ENCODE measurements around the gene CFAP46. TPM values are rescaled to one million over a fixed set of nuclear protein-coding genes. Genes with fewer than 3 reads are reported as not detected.

Gene CFAP46
- polyA plus RNA-seq, 3 donors from 2014 or later, result not detected

- no peak overlapping the region for H3K4me3 Mint-ChIP-seq
- no peaks in the 10 kb centered on the region for H3K36me3 Mint-ChIP-seq
- H3K9me3 Mint-ChIP-seq, result peaks cover 0 to 1% (median 0%) of the 10 kb centered on the region in 6 donors
- H3K4me1 Mint-ChIP-seq, result no peaks in the 10 kb centered on the region
- H3K27me3 Mint-ChIP-seq (ENCODE audit: low read depth in 3 of 3), result no peaks in the 10 kb centered on the region
- no peak for DNase-seq
- H3K27ac Mint-ChIP-seq, result no peak overlapping the region
Measured at GRCh38 chr10:132919374-132920100, 22.8 kb downstream of the CFAP46 start.

GRCh38 chr10:132918617-132919373 lies 23.6 kb downstream of the CFAP46 start:
- Mint-ChIP-seq H3K9me3 (peaks cover 0 to 1% (median 0%) of the 10 kb centered on the region in 6 donors), H3K4me1 (no peaks in the 10 kb centered on the region), H3K4me3 (no peak overlapping the region), H3K36me3 (no peaks in the 10 kb centered on the region), H3K27ac (no peak overlapping the region), H3K27me3 (ENCODE audit: low read depth in 3 of 3) (no peaks in the 10 kb centered on the region)
- no peak for DNase-seq

GRCh38 chr10:132918264-132918616 lies 24.1 kb downstream of the CFAP46 start:
- no peaks in the 10 kb centered on the region for H3K4me1 Mint-ChIP-seq
- no peak overlapping the region for H3K4me3 Mint-ChIP-seq
- no peak for DNase-seq
- no peaks in the 10 kb centered on the region for H3K27me3 Mint-ChIP-seq (ENCODE audit: low read depth in 3 of 3)
- H3K27ac Mint-ChIP-seq, result no peak overlapping the region
- peaks cover 0 to 1% (median 0%) of the 10 kb centered on the region in 6 donors for H3K9me3 Mint-ChIP-seq
- no peaks in the 10 kb centered on the region for H3K36me3 Mint-ChIP-seq

GRCh38 chr10:132916956-132917666 lies 25.3 kb downstream of the CFAP46 start:
- DNase-seq, result no peak
- Mint-ChIP-seq H3K9me3 (peaks cover 0 to 1% (median 0%) of the 10 kb centered on the region in 6 donors), H3K4me3 (no peak overlapping the region), H3K4me1 (no peaks in the 10 kb centered on the region), H3K36me3 (no peaks in the 10 kb centered on the region), H3K27ac (no peak overlapping the region), H3K27me3 (ENCODE audit: low read depth in 3 of 3) (peaks cover 0 to 3% (median 3%) of the 10 kb centered on the region in 3 donors)

- H3K9me3 Mint-ChIP-seq, result peaks cover 0 to 1% (median 0%) of the 10 kb centered on the region in 6 donors
- H3K36me3 Mint-ChIP-seq, result no peaks in the 10 kb centered on the region
- no peak overlapping the region for H3K27ac Mint-ChIP-seq
- no peak overlapping the region for H3K4me3 Mint-ChIP-seq
- DNase-seq, result no peak
- H3K27me3 Mint-ChIP-seq (ENCODE audit: low read depth in 3 of 3), result peaks cover 0 to 3% (median 3%) of the 10 kb centered on the region in 3 donors
- no peaks in the 10 kb centered on the region for H3K4me1 Mint-ChIP-seq
Measured at GRCh38 chr10:132916421-132916841, 25.9 kb downstream of the CFAP46 start.

GRCh38 chr10:132915411-132915810 lies 27.0 kb downstream of the CFAP46 start:
- Mint-ChIP-seq H3K4me1 (no peaks in the 10 kb centered on the region), H3K4me3 (no peak overlapping the region), H3K9me3 (peaks cover 0 to 1% (median 0%) of the 10 kb centered on the region in 6 donors), H3K27me3 (ENCODE audit: low read depth in 3 of 3) (peaks cover 0 to 4% (median 3%) of the 10 kb centered on the region in 3 donors), H3K36me3 (no peaks in the 10 kb centered on the region), H3K27ac (no peak overlapping the region)
- DNase-seq, result no peak

- Mint-ChIP-seq H3K36me3 (no peaks in the 10 kb centered on the region), H3K27me3 (ENCODE audit: low read depth in 3 of 3) (peaks cover 0 to 4% (median 3%) of the 10 kb centered on the region in 3 donors), H3K9me3 (peaks cover 0 to 1% (median 0%) of the 10 kb centered on the region in 6 donors), H3K27ac (no peak overlapping the region), H3K4me3 (no peak overlapping the region), H3K4me1 (no peaks in the 10 kb centered on the region)
- no peak for DNase-seq
Measured at GRCh38 chr10:132914732-132915131, 27.6 kb downstream of the CFAP46 start.

- Mint-ChIP-seq H3K27me3 (ENCODE audit: low read depth in 3 of 3) (peaks cover 0 to 4% (median 3%) of the 10 kb centered on the region in 3 donors), H3K9me3 (peaks cover 0 to 1% (median 0%) of the 10 kb centered on the region in 6 donors), H3K4me1 (no peaks in the 10 kb centered on the region), H3K36me3 (no peaks in the 10 kb centered on the region), H3K4me3 (no peak overlapping the region), H3K27ac (no peak overlapping the region)
- DNase-seq, result no peak
Measured at GRCh38 chr10:132913559-132914115, 28.7 kb downstream of the CFAP46 start.

- no peak for DNase-seq
- Mint-ChIP-seq H3K27ac (no peak overlapping the region), H3K4me1 (no peaks in the 10 kb centered on the region), H3K27me3 (ENCODE audit: low read depth in 3 of 3) (peaks cover 0 to 4% (median 3%) of the 10 kb centered on the region in 3 donors), H3K9me3 (peaks cover 0 to 1% (median 0%) of the 10 kb centered on the region in 6 donors), H3K4me3 (no peak overlapping the region), H3K36me3 (no peaks in the 10 kb centered on the region)
Measured at GRCh38 chr10:132912713-132913558, 29.4 kb downstream of the CFAP46 start.

GRCh38 chr10:132912225-132912712 lies 30.1 kb downstream of the CFAP46 start:
- Mint-ChIP-seq H3K27me3 (ENCODE audit: low read depth in 3 of 3) (peaks cover 0 to 4% (median 3%) of the 10 kb centered on the region in 3 donors), H3K36me3 (no peaks in the 10 kb centered on the region), H3K4me1 (no peaks in the 10 kb centered on the region), H3K27ac (no peak overlapping the region), H3K9me3 (peaks cover 0 to 1% (median 0%) of the 10 kb centered on the region in 6 donors), H3K4me3 (no peak overlapping the region)
- DNase-seq, result no peak

GRCh38 chr10:132911786-132912097 lies 30.6 kb downstream of the CFAP46 start:
- Mint-ChIP-seq H3K27me3 (ENCODE audit: low read depth in 3 of 3) (peaks cover 0 to 4% (median 3%) of the 10 kb centered on the region in 3 donors), H3K4me1 (no peaks in the 10 kb centered on the region), H3K27ac (no peak overlapping the region), H3K4me3 (no peak overlapping the region), H3K36me3 (no peaks in the 10 kb centered on the region), H3K9me3 (peaks cover 0 to 1% (median 0%) of the 10 kb centered on the region in 6 donors)
- DNase-seq, result no peak

GRCh38 chr10:132910901-132911785 lies 31.2 kb downstream of the CFAP46 start:
- Mint-ChIP-seq H3K36me3 (no peaks in the 10 kb centered on the region), H3K27ac (no peak overlapping the region), H3K27me3 (ENCODE audit: low read depth in 3 of 3) (peaks cover 0 to 4% (median 3%) of the 10 kb centered on the region in 3 donors), H3K9me3 (peaks cover 0 to 1% (median 0%) of the 10 kb centered on the region in 6 donors), H3K4me3 (no peak overlapping the region), H3K4me1 (no peaks in the 10 kb centered on the region)
- DNase-seq, result no peak
